Kasumi-1 (cell line): Measurements from ENCODE around the gene RRAS.

Experiments
- DNase-seq, 2 experiments: peaks; one replicate each; lab custom pipeline; 2025; lab: John Stamatoyannopoulos, UW

RRAS gene

DNA sequence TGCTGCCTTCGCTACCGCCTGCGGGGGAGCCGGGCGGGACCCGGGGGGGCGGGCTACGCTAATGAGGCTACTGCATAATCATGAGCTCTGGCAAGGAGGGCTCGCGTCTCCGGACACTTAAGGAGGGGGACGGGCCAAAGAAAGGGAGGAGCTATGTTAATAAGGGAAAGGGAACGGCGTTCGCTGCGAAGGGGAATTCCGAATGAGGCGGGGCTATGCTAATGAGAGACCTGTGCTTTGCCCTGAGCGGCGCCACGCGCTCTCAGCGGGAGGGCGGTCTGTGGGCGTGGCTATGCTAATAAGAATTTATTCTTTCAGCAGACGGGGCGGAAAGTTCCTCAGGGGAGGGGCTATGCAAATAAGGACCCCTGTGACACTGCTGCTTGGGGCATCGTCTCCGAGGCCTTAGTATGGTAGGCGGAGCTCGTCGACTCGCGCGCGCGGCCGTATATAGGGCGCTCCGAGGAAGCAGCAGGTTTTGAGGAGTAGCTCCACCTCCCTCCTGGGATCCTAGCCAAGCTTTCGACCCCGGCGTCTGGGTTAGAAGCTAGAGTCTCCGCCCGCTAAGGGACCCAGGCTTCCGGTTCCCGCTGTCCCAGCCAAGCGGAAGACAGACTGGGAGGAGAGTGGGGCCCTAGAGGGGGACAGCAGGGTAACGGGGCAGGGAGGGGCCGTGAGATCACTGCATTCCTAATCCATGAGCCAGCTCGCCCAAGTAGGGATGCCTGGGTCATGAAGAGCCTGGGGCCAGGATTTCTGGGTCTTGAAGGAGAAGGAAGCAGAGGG lies at the start of gene RRAS:
TSS of gene RRAS (minus strand) at position 31 of the 786 bp plus-strand sequence. CDS start 45 bp downstream, outside the sequence.
- DNase-seq = peak; percentile 99 to 100

DNA sequence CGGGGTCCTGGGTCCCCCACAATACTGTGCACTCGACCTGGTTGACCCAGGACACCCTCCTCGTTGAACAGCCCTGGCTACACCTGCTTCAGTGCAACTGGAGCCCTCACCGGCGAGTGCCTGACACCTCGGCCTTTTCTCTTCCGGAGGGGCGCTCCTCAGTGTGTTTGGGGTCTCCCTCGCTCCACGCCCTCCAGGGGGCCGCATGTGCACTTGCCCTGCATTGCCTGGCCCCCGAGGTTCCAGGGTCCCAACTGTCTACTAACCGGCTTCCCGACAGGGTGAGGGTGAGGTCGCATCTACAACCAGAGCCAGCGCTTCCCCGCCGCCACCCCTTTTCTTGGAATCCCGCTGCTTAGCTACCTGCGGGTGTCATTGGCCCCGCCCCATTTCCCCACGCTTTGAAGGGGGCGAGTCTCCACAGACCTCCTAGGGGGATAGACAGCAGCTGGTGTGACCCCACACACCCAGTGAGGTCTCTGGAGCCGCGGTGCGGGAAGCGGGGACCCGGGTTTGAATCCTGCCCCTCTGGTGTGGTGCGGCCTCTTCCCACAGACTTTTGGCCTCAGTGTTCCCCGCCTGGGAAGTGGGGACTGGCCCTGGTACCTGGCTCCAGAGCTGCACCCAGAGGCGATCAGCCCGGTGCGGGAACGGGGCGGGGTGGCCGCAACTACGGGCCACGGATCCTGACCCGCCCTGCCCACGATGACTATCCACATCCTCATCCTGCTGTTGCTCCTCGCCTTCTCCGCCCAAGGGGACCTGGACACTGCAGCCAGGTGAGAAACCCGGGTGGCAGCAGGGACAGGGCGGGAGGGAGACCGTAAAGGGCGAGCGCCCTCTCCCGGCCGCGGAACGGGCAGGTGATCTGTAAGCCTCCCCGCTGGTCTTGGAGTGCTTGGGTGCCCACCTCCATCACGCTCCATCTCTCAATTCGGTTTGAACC lies 49.5 kb upstream of the RRAS start, which contains the start of gene ADM5:
TSS of gene ADM5 (plus strand) at position 462 of the 946 bp plus-strand sequence. CDS start at position 706, 244 bp downstream.
- no peak for DNase-seq

DNA sequence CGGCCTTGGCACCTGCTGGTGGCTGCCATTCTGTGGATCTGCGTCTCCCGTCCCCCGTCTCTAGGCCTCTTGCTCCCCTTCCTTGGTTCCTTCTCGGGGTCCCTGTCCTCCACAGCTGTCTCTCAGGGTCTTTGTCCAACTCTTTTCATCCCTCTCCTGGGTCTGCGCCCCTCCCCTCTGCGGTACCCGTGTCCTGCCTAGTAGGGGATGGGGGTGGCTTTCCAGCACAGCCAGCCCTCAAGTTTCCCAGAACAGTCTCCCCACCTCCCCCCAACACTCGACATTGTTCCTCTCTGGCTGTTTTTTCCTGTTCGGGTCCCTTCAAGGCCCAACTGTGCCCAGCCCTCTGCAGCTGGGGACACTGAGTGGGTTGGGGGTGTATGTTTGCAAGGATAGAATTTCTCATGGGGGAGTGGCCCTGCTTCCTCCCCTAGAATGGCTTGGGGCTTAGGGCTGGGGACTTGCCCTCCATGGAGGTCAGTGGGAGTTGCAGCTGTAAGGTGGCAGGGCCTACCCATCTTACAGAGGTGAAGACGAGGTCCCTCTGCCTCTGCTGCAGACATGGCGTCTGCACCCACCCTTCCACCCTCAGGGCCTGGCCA lies 48.7 kb upstream of the RRAS start:
- DNase-seq = no peak

DNA sequence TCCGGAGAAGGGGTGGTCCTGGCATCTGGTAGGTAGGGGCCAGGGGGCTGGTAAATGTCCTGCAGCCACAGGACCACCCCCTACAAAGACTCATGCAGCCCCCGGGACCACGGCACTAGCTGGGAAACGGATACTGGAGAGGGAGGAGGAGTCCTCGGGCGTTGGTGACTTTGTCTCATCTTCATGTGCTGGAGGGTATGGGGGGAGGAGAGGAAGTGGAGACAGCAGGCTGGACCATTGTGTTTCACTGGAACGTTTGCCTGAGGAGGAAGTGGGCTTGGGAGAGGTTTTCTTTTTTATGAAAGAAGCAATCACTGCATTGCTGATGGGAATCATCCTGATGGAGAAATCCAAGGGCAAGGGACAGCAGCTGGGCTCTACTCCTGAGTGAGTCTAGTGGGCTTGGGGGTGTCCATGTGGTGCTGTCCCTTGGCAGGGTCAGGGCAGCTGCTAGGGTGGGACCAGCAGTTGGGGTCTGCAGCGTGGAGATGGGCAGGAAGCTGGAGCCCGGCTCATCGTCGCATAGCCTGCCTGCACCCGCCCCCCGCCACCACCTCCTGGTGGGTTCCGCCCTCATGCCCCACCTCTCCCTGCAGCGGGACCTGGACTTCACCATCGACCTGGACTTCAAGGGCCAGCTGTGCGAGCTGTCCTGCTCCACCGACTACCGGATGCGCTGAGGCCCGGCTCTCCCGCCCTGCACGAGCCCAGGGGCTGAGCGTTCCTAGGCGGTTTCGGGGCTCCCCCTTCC lies 47.8 kb upstream of the RRAS start:
- DNase-seq = peak; percentile 42 to 58

DNA sequence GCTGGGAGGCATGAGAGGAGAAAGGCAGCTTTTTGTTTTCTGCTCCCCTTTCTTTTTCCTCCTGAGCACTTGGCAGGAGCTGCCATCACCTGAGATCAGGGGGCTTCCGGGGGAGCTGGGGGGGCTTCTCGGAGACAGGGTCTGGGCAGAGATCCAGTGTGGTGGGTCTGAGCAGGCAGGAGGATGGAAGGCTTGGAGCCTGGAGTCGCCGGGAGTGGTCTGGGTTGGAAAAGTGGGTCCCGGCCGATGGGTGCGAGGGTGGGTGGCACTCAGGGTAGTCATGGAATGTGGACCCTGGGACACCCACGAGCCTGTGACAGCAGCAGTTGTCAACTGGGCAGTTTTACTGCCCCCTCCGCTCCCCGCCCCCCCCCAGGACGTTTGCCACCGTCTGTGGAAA lies 47.2 kb upstream of the RRAS start:
- DNase-seq = no peak

DNA sequence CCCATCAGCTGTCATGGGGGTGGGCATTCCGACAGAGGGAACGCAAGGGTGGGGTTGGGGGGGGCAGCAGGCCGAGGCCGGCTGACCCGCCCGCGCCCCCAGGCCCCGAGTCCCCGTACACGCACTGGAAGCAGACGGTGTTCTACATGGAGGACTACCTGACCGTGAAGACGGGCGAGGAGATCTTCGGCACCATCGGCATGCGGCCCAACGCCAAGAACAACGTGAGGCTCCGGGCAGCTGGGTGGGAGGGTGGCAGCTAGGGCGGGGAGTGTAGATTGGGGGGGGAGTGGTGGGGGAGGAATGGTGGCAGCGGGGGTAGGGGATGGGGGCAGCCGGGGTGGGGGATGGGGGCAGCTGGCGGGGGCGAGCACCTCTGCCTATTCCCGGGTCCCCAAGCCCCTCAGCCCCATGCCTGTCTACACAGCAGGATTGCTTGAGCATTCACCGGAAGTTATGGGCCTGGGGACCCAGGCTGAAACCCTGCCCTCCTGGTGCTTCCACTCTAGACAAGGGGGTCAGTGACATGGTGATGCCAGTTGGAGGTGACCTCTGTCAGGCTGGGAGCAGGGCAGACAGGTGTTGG lies 46.7 kb upstream of the RRAS start:
- no peak for DNase-seq

DNA sequence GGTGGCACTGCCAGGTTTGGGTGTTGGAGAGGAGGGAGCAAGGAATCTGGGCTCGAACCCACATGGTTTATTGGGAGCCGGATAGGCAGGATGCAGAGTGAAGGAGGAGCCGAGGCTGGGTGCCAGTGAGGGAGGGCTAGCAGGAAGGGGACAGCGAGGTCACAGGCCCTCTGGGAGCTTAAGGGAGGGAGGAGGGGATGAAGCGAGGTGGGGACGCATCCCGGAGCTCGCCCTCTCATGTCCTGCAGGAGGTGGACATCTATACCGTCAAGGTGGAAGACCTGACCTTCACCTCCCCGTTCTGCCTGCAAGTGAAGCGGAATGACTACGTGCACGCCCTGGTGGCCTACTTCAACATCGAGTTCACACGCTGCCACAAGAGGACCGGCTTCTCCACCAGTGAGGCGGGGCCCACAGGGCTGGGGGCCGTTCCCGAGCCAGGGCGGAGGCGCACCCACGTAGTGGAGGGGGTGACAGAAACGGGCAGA lies 45.9 kb upstream of the RRAS start:
- DNase-seq = no peak

DNA sequence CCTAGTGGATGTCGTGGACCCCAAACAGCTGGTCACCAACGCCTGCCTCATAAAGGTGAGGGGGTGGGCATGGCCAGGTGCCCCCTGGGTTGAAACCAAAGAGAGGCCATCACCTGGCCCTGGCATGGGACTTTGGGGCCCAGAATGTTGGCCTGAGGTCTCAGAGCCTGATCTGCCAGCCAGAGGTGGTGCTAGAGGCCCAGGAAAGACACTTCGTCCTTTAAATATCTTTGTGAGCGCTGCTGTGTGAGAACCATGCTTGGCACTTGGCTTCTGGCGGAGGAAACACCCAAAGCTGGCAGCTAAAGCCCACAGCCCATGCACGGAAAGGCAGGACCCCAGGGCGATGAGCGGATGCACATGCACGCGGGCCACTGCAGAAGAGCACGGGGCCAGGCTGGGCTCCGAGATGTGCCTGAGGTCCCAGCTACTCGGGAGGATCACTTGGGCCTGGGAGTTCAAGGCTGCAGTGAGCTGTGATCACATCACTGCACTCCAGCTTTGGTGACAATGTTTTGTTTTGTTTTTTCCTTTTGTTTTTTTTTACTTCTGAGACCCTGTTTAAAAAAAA lies 45.1 kb upstream of the RRAS start:
- no peak for DNase-seq

DNA sequence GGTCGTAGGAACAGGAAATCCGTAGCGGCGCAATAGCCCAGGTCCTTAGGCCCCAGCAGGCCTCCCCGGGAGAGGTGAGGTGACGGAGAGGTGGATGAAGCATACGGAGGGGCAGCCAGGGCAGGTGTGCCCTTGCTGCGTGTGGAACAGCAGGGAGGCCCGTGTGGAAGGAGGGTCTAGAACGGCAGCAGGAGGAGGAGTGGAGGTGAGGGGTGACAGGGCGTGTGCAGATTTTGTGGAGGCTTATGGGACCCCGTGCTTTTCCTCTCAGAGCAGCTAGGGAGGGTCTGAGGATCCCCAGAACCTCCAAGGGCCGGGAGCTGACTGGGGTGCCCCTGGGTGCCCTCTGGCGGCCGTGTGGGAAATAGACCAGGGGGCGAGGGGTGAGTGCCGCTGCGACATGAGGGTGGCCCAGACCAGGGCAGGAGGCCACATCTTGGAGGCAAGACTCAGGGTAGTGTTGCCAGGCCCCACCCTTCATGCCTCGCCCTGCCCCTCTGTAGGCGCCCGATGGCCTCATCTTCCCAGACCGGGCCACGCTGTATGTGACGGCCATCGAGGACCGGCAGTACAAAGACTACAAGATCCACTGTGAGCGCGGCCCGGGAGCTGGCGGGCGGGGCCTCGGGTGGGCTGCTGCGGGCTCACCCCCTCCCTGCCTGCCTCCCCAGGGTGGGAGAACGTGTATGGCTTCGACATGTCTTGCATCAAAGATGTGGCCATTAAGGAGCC lies 44.5 kb upstream of the RRAS start:
- DNase-seq = peak; percentile 33 to 38

DNA sequence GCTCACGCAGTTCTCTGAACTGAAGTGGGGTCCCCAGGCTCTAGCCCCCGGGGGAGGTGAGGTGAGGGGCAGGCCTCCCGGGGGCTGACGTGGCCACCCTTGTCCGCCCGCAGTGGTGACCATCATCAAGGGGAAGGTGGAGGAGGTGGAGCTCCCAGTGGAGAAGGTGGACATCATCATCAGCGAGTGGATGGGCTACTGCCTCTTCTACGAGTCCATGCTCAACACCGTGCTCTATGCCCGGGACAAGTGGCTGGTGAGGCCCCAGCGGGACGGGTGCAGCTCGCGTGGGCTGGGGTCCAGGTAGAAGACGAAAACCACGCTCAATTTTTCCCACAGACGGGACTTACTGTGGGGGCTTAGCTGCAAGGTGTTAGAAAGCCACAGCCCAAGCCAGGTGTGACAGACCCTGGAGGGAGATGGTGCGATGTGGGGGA lies 43.9 kb upstream of the RRAS start:
- DNase-seq = no peak

DNA sequence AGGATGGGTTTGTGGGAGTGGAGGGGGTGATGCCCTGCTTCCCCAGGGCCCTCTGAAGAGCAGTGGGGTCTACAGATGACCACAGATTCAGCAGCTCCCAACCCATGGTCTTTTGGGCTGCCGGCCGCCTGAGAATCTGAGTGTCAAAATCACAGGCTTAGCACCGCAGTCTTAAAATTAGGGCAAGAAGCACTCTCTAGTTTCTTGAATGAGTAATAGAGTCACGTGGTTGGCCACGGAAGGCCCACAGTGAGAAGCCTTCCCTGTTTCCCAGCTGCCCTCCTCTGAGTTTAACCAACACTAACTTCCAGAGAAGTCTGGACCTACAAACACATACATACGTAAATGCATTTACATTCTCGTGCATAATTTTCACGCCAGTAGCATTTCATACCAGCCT lies 42.3 kb upstream of the RRAS start:
- no peak for DNase-seq

DNA sequence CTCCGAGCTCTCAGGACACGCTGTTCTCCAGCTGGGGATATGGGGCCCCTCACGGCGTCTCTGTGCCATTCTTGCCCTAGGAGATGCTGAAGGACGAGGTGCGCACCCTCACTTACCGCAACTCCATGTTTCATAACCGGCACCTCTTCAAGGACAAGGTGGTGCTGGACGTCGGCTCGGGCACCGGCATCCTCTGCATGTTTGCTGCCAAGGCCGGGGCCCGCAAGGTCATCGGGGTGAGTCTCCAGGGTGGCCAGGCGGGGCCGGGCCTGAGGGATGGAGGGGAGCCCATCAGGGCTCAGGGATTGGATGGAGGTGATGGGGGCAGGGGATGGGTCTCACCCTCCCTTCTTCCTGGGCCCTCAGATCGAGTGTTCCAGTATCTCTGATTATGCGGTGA lies 41.9 kb upstream of the RRAS start:
- no peak for DNase-seq

DNA sequence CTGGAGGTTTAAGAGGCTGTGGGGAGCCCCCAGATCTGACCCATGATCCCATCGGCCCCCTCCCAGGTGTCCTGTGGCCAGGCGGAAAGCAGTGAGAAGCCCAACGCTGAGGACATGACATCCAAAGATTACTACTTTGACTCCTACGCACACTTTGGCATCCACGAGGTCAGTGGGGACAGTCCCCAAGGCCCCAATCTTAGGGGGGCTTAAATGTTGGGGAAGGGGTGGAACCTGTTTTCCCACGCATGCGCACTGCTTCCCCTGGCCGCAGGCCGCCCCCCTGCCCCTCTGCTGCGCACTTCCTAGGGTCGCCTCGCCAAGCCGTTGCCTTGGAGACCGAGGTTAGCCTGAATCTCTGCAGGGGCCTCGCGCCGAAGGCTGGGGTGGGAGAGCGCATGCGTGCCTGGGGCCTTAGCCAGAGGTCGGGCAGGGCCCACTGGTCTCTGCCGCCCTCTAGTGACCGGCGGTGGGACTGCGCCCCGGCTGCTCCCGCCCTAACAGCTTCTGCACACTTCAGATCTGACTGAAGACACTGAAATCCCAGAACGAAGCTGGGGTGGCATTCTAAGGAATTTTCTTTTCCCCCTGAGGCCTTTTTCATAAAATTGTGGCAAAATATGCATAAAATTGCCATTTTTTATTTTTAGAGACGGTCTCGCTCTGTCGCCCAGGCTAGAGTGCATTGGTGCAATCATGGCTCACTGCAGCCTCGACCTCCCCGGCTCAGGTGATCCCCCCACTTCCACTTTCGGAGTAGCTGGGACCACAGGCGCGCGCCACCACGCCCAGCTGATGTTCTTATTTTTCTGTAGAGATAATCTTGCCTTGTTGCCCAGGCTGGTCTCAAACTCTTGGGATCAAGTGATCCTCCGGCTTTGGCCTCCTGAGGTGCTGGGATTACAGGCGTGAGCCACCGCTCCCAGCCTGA lies 40.7 kb upstream of the RRAS start:
- peak; percentile 76 to 90 for DNase-seq

DNA sequence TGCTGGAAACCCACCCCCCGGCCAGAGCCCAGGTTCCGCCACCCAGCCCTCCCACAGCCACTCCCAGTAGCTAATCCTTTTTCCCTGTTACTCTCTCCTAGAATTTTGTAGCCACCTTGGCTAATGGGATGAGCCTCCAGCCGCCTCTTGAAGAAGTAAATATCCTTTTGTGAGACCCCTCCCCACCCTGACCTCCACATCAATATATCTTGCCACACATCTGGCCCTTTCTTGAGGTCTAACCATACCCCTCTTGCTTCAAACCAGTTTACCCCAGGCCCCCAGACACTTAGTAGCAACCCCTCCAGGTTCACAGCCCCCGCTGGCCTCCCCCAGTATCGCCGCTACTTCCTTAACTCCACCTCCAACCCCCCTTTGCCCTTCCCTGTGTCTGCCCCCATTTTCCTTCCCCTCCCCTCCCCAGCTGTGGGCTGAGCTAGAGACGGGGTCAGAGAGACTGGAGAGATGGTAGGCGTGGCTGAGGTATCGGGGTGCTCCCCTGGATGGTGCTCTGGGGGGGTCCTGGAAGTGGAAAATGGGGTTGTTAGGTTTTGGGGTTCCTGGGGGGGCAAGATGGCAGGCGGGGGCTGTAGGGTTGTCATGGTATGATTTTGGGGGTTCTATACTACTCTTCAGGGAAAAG lies 39.9 kb upstream of the RRAS start:
- no peak for DNase-seq

DNA sequence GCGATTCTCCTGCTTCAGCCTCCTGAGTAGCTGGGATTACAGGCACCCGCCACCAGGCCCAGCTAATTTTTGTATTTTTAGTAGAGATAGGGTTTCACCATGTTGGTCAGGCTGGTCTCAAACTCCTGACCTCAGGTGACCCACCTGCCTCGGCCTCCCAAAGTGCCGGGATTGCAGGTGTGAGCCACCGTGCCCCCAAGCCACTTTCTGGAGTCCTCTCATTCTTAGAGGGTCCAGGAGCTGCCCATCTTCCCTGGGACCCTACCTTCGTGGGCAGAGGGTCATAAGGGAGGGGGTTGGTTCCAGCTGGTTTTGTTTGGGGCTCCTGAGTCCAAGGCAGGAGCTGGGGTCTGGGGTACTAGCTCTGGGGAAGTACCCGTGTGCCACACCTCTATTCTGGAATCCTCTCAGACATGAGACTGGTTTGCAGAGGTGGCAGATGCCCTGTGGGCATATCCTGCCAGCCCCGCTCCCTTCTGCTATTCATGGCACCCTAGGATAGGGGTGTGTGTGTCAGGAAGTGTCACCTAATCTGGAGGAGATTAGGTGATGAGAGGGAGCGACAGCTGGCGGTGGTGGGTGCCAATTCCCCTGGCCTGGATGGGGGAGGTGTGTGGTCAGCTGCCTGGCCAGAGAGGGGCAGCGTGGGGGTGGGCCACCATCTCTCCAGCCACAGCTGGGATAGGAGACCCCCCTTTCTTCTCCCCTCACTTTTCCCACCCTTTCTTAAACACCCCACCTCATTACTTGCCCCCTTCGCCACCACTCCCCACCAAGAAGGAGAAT lies 39.2 kb upstream of the RRAS start:
- DNase-seq = no peak

DNA sequence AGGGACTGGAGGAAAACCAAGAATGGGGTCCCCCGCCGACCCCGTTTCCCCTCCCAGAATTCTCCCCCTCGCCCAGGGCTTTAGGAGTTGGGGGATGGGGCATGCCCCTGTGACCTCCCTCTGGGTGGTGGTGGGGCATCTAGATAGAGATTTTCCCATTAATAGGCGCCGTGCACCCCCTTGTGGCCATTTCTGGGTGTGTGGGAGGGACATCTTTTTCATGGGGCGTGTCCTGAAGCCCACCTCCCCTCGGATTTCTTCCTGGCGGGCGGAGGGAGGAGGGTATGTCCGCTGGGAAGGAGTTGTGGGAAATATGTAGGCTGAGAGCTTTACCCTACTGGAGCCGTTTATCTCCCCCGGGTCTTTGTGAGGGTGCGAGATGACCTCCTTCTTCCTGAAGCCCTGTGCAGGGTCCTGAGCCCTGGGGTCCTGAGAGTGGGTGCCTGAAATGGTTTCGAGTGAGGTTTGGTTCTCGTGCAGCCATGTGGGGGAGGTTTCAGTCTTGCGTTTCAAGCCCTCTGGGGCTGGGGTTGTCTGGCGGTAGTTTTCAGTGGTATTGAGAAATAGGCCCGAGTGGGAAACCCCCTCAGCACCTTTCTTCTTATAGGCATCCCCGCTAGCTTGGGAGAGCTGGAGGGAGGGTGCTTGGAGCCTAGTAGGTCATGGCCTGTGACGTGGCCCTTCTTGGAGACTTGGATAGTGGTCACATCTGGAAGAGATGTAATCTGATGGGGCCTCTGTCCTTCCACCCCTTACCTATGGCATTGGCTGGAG lies 38.1 kb upstream of the RRAS start:
- peak; percentile 63 to 69 for DNase-seq
